Right lobe of liver (tissue), 4 donors: ENCODE data around the gene GTF2A1L.

Source experiments
- CTCF ChIP-seq, 4 donors: fragments of 200-600 bp in 3 of 4; fragments of 450-650 bp in 1 of 4; IDR thresholded peaks; one replicate each; pipeline versions ENCODE4 v1.5.1 to v1.8.0; 2016 to 2022; ENCODE audit warnings: antibody characterized with exemption in 4 of 4, mild to moderate bottlenecking in 2 of 4
- POLR2A ChIP-seq: fragments of 450-650 bp; IDR thresholded peaks from one replicate; pipeline ENCODE4 v1.6.1; 2017; ENCODE audit warnings: antibody characterized with exemption, mild to moderate bottlenecking
- donor health status: DM: no; HTN: no; CAD: no.
- donor health status: DM: no; HTN: no; CAD: no.
- donor health status: DM: no; HTN: yes; CAD: no.

- no peak for TF ChIP-seq CTCF (IDR thresholded peaks at IDR 0.05)
- TF ChIP-seq POLR2A: no peak
Observed at GRCh38 chr2:48578313-48578712, 39.3 kb upstream of the GTF2A1L start.
